ENCODE results near the gene CABLES2. TPM values are rescaled to one million over a fixed set of nuclear protein-coding genes. Genes with fewer than 3 reads are reported as not detected.
A peak's percentile ranks its signal among the peaks of the same experiment; 100 is the strongest.

The CABLES2 gene
- total RNA-seq, 2 experiments from 2014 or later, result 14.8 to 22.5 TPM

GRCh38 chr20:62387933-62388635, 19.0 kb downstream of the CABLES2 start:
- intact Hi-C loops (cut with micrococcal nuclease; ENCODE audit: unreplicated experiment), result loop anchor here (2.0 to 5.0 kb wide), 2 partner anchors 19 to 51 kb away; partner anchors contain the start of gene CABLES2
- Histone ChIP-seq H4K20me1 (ENCODE audit: insufficient read depth, low read length) (peaks cover 25% of the 10 kb centered on the region), H3K9me2 (ENCODE audit: insufficient read depth, low read length) (no peaks in the 10 kb centered on the region), H3K4me2 (ENCODE audit: low read length) (peak overlapping the region; percentile 95), H3K27ac (ENCODE audit: low read depth, low read length, poor library complexity, severe bottlenecking) (peak overlapping the region; percentile 72), H3K79me2 (ENCODE audit: insufficient read depth, low read depth, low read length) (peaks cover 51% of the 10 kb centered on the region), H3K4me3 (ENCODE audit: low read depth, low read length, poor library complexity, severe bottlenecking) (peak overlapping the region; percentile 100), H3K36me3 (ENCODE audit: insufficient read depth, low read length) (peaks cover 60% of the 10 kb centered on the region), H2AFZ (ENCODE audit: low read length) (no peak overlapping the region), H3K4me1 (ENCODE audit: insufficient read depth, low read length, poor library complexity, severe bottlenecking) (peaks cover 36% of the 10 kb centered on the region), H3K9me3 (ENCODE audit: low read length) (no peaks in the 10 kb centered on the region)
- BruUV-seq (replicated peaks), result no TSS peak
- ChIA-PET CTCF (ENCODE audit: unreplicated experiment) (interaction anchor here (0.7 kb wide), 1 partner anchor 29 kb away, joined by 3 read pairs; no protein-coding TSS in a partner anchor), POLR2A (interaction anchor here (0.6 kb wide), 1 partner anchor 191 kb away, joined by 3 read pairs; no protein-coding TSS in a partner anchor)
- TF ChIP-seq, protein P1, sequence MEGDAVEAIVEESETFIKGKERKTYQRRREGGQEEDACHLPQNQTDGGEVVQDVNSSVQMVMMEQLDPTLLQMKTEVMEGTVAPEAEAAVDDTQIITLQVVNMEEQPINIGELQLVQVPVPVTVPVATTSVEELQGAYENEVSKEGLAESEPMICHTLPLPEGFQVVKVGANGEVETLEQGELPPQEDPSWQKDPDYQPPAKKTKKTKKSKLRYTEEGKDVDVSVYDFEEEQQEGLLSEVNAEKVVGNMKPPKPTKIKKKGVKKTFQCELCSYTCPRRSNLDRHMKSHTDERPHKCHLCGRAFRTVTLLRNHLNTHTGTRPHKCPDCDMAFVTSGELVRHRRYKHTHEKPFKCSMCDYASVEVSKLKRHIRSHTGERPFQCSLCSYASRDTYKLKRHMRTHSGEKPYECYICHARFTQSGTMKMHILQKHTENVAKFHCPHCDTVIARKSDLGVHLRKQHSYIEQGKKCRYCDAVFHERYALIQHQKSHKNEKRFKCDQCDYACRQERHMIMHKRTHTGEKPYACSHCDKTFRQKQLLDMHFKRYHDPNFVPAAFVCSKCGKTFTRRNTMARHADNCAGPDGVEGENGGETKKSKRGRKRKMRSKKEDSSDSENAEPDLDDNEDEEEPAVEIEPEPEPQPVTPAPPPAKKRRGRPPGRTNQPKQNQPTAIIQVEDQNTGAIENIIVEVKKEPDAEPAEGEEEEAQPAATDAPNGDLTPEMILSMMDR (conservative IDR thresholded peaks at IDR 0.05; ENCODE audit: low read length), result no peak
- no peak for TF ChIP-seq EZH2phosphoT487 (IDR thresholded peaks at IDR 0.05; ENCODE audit: borderline replicate concordance, low read depth, low read length)
- DNase-seq (ENCODE audit: low spot score), result no peak

GRCh38 chr20:62387219-62387913, 19.7 kb downstream of the CABLES2 start:
- Histone ChIP-seq H2AFZ (ENCODE audit: low read length) (no peak overlapping the region), H3K4me1 (ENCODE audit: insufficient read depth, low read length, poor library complexity, severe bottlenecking) (peaks cover 43% of the 10 kb centered on the region), H3K4me3 (ENCODE audit: low read depth, low read length, poor library complexity, severe bottlenecking) (peak overlapping the region; percentile 100), H3K79me2 (ENCODE audit: insufficient read depth, low read depth, low read length) (peaks cover 51% of the 10 kb centered on the region), H3K4me2 (ENCODE audit: low read length) (peak overlapping the region; percentile 95), H3K9me2 (ENCODE audit: insufficient read depth, low read length) (no peaks in the 10 kb centered on the region), H3K9me3 (ENCODE audit: low read length) (no peaks in the 10 kb centered on the region), H4K20me1 (ENCODE audit: insufficient read depth, low read length) (peaks cover 25% of the 10 kb centered on the region), H3K36me3 (ENCODE audit: insufficient read depth, low read length) (peaks cover 63% of the 10 kb centered on the region), H3K27ac (ENCODE audit: low read depth, low read length, poor library complexity, severe bottlenecking) (peak overlapping the region; percentile 72)
- ChIA-PET POLR2A (interaction anchor here (0.6 to 0.9 kb wide), 4 partner anchors 31 to 241 kb away, joined by 3 to 4 read pairs (median 4); no protein-coding TSS in a partner anchor), CTCF (ENCODE audit: unreplicated experiment) (interaction anchor here (0.7 kb wide), 1 partner anchor 28 kb away, joined by 3 read pairs; no protein-coding TSS in a partner anchor)
- intact Hi-C loops (cut with micrococcal nuclease; ENCODE audit: unreplicated experiment), result loop anchor here (2.0 to 5.0 kb wide), 2 partner anchors 19 to 50 kb away; partner anchors contain the start of gene CABLES2
- DNase-seq (ENCODE audit: low spot score), result peak; percentile 29
- TSS peak; percentile 86 for BruUV-seq (replicated peaks)
- TF ChIP-seq, protein P1 (conservative IDR thresholded peaks at IDR 0.05; ENCODE audit: low read length), result no peak
- TF ChIP-seq EZH2phosphoT487 (IDR thresholded peaks at IDR 0.05; ENCODE audit: borderline replicate concordance, low read depth, low read length), result no peak

Data from OCI-LY7 (cell line).